ENCODE results near the gene TOX2.

TOX2 gene

GRCh38 chr20:44080646-44081267 lies 166.1 kb downstream of the TOX2 start:
- peak; percentile 64 for DNase-seq (ENCODE audit: low read depth)

GRCh38 chr20:44081476-44081875 lies 166.8 kb downstream of the TOX2 start:
- DNase-seq (ENCODE audit: low read depth), result no peak

GRCh38 chr20:44081888-44082287 lies 167.2 kb downstream of the TOX2 start:
- no peak for DNase-seq (ENCODE audit: low read depth)

- no peak for DNase-seq (ENCODE audit: low read depth)
Observed at GRCh38 chr20:44083220-44083933, 168.7 kb downstream of the TOX2 start.

- no peak for DNase-seq (ENCODE audit: low read depth)
Observed at GRCh38 chr20:44084439-44084838, 169.8 kb downstream of the TOX2 start.

GRCh38 chr20:44084891-44085290 lies 170.2 kb downstream of the TOX2 start:
- DNase-seq (ENCODE audit: low read depth), result no peak

- no peak for DNase-seq (ENCODE audit: low read depth)
Observed at GRCh38 chr20:44085616-44086434, 171.2 kb downstream of the TOX2 start.

GRCh38 chr20:44087051-44087856 lies 172.6 kb downstream of the TOX2 start:
- no peak for DNase-seq (ENCODE audit: low read depth)

GRCh38 chr20:44087857-44088120 lies 173.1 kb downstream of the TOX2 start:
- no peak for DNase-seq (ENCODE audit: low read depth)

- DNase-seq (ENCODE audit: low read depth), result no peak
Observed at GRCh38 chr20:44089987-44090674, 175.5 kb downstream of the TOX2 start.

- DNase-seq (ENCODE audit: low read depth), result no peak
Observed at GRCh38 chr20:44091026-44091425, 176.4 kb downstream of the TOX2 start.

GRCh38 chr20:44092551-44093248 lies 178.0 kb downstream of the TOX2 start:
- DNase-seq (ENCODE audit: low read depth), result no peak

GRCh38 chr20:44093249-44093582 lies 178.6 kb downstream of the TOX2 start:
- DNase-seq (ENCODE audit: low read depth), result no peak

- DNase-seq (ENCODE audit: low read depth), result no peak
Observed at GRCh38 chr20:44095831-44096230, 181.2 kb downstream of the TOX2 start.

GRCh38 chr20:44097521-44098255 lies 183.0 kb downstream of the TOX2 start:
- no peak for DNase-seq (ENCODE audit: low read depth)

- DNase-seq (ENCODE audit: low read depth), result no peak
Observed at GRCh38 chr20:44098256-44098630, 183.6 kb downstream of the TOX2 start.

- DNase-seq (ENCODE audit: low read depth), result no peak
Observed at GRCh38 chr20:44098657-44099056, 184.0 kb downstream of the TOX2 start.

GRCh38 chr20:44099832-44100231 lies 185.2 kb downstream of the TOX2 start:
- no peak for DNase-seq (ENCODE audit: low read depth)

GRCh38 chr20:44102582-44102981 lies 187.9 kb downstream of the TOX2 start:
- DNase-seq (ENCODE audit: low read depth), result no peak

- no peak for DNase-seq (ENCODE audit: low read depth)
Observed at GRCh38 chr20:44104798-44105517, 190.3 kb downstream of the TOX2 start.
